ENCODE data around the gene ADAM12. TPM values are rescaled to one million over a fixed set of nuclear protein-coding genes. Genes with fewer than 3 reads are reported as not detected.

The ADAM12 gene
- polyA plus RNA-seq, 3 donors = 0.05 TPM; not detected in 2

DNA sequence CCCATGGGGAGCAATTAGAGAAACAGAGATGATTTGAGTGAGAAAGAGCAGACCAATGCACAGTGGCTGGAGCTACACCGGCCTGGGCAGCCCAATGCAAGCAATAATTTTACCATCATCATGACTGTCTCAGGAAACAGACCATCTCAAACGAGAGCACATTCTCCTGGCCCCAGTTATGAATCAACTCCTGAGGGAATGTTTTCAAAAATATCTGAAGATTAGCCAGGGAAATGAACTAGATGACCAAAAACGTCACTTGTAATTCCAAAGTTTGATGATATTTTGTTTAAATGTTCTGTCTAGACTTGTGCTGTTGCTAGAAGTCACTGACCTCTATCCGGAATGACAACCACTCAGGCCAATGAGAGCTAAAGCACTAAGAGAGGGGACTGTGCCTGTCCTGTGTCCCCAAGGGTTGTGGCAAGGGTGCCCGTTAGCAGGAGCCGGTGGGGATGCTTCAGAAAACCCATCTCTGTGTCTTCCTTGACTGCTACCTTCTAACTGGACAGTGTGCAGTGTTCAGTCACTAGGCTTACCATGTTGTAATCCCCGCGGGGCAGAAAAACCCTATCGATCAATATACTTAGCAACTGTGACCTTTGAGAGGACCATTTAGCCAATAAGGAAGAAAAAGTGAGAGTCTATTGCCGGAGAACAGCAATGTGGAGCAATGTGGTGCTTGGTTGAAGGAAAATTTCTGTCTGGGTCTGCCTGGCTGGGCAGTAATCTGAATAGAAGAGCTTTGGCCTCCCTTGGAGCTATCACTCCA, 202.4 kb downstream of the ADAM12 start:
- Mint-ChIP-seq H3K9me3 (peaks cover 0 to 5% (median 1%) of the 10 kb centered on the region in 7 donors), H3K27me3 (ENCODE audit: low read depth in 3 of 3) (peaks cover 10 to 16% (median 12%) of the 10 kb centered on the region in 3 donors), H3K4me1 (no peaks in the 10 kb centered on the region), H3K36me3 (no peaks in the 10 kb centered on the region), H3K4me3 (no peak overlapping the region), H3K27ac (no peak overlapping the region)
- Histone ChIP-seq H3K4me1 (ENCODE audit: control insufficient read depth in 1 of 2, insufficient read depth in 2 of 2, low read length in 2 of 2) (no peaks in the 10 kb centered on the region), H3K4me3 (replicated peaks in 1 of 3; ENCODE audit: low read depth in 2 of 3, low read length in 3 of 3) (no peak overlapping the region), H3K27ac (ENCODE audit: low read depth in 1 of 2, low read length in 2 of 2) (no peak overlapping the region), H3K9ac (ENCODE audit: insufficient read depth, low read length, poor library complexity, severe bottlenecking) (no peak overlapping the region), H2AFZ (ENCODE audit: insufficient read depth, low read depth, low read length, poor library complexity, severe bottlenecking) (no peak overlapping the region), H3K79me2 (ENCODE audit: insufficient read depth, low read length) (no peaks in the 10 kb centered on the region), H3K27me3 (ENCODE audit: control insufficient read depth in 2 of 2, insufficient read depth in 2 of 2, low read length in 2 of 2) (no peaks in the 10 kb centered on the region), H3K36me3 (replicated peaks in 1 of 2; ENCODE audit: control insufficient read depth in 1 of 2, insufficient read depth in 2 of 2, low read length in 2 of 2) (no peaks in the 10 kb centered on the region), H3K4me2 (replicated peaks; ENCODE audit: extremely low read depth, low read length, poor library complexity, severe bottlenecking) (no peak overlapping the region), H3K9me3 (replicated peaks in 1 of 2; ENCODE audit: control insufficient read depth in 1 of 2, insufficient read depth in 1 of 2, low read length in 2 of 2) (no peaks in the 10 kb centered on the region), H4K20me1 (ENCODE audit: insufficient read depth, low read length) (no peaks in the 10 kb centered on the region)
- WGBS (ENCODE audit: insufficient coverage) = 92% methylated on average over 5 of the region's 10 CpGs
- intact Hi-C loops (cut with micrococcal nuclease) = no loop called here
- TF ChIP-seq, protein P1, sequence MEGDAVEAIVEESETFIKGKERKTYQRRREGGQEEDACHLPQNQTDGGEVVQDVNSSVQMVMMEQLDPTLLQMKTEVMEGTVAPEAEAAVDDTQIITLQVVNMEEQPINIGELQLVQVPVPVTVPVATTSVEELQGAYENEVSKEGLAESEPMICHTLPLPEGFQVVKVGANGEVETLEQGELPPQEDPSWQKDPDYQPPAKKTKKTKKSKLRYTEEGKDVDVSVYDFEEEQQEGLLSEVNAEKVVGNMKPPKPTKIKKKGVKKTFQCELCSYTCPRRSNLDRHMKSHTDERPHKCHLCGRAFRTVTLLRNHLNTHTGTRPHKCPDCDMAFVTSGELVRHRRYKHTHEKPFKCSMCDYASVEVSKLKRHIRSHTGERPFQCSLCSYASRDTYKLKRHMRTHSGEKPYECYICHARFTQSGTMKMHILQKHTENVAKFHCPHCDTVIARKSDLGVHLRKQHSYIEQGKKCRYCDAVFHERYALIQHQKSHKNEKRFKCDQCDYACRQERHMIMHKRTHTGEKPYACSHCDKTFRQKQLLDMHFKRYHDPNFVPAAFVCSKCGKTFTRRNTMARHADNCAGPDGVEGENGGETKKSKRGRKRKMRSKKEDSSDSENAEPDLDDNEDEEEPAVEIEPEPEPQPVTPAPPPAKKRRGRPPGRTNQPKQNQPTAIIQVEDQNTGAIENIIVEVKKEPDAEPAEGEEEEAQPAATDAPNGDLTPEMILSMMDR (IDR thresholded peaks at IDR 0.05) = no peak
- no peak for DNase-seq

DNA sequence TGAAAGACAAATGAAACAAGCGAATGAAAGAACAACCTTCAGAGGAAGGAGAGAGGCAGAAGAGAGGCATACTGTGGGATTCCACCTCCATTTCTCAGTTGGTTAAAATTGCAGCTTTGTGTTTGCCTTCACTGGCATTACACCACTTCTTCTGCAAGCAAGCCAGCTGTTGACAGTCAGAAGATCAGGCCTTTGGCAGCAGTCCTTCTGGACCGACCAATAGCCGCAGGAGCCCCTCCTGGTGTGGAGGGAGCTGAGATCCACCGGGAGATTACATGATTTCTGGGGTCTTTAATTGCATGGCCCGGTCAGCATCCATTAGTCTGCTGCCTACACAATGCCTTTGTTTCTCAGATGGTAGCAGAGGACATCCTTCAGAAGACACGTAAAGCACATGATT, 206.7 kb downstream of the ADAM12 start:
- no peaks in the 10 kb centered on the region for H3K36me3 Mint-ChIP-seq
- 85% methylated on average over 5 of the region's 6 CpGs for WGBS (ENCODE audit: insufficient coverage)
- no peaks in the 10 kb centered on the region for H3K27me3 ChIP-seq (ENCODE audit: control insufficient read depth in 2 of 2, insufficient read depth in 2 of 2, low read length in 2 of 2)
- no peaks in the 10 kb centered on the region for H3K79me2 ChIP-seq (ENCODE audit: insufficient read depth, low read length)
- H3K4me1 ChIP-seq (ENCODE audit: control insufficient read depth in 1 of 2, insufficient read depth in 2 of 2, low read length in 2 of 2) = no peaks in the 10 kb centered on the region
- H3K9me3 Mint-ChIP-seq = peaks cover 0 to 1% (median 0%) of the 10 kb centered on the region in 7 donors
- no peaks in the 10 kb centered on the region for H3K9me3 ChIP-seq (replicated peaks in 1 of 2; ENCODE audit: control insufficient read depth in 1 of 2, insufficient read depth in 1 of 2, low read length in 2 of 2)
- no peak overlapping the region for H2AFZ ChIP-seq (ENCODE audit: insufficient read depth, low read depth, low read length, poor library complexity, severe bottlenecking)
- H3K4me3 Mint-ChIP-seq = no peak overlapping the region
- no peaks in the 10 kb centered on the region for H3K36me3 ChIP-seq (replicated peaks in 1 of 2; ENCODE audit: control insufficient read depth in 1 of 2, insufficient read depth in 2 of 2, low read length in 2 of 2)
- peaks cover 8% of the 10 kb centered on the region for H3K4me1 Mint-ChIP-seq
- no peak overlapping the region for H3K4me2 ChIP-seq (replicated peaks; ENCODE audit: extremely low read depth, low read length, poor library complexity, severe bottlenecking)
- H3K4me3 ChIP-seq (replicated peaks in 1 of 3; ENCODE audit: low read depth in 2 of 3, low read length in 3 of 3) = no peak overlapping the region
- no peak overlapping the region for H3K27ac Mint-ChIP-seq
- TF ChIP-seq, protein P1 (IDR thresholded peaks at IDR 0.05) = no peak
- intact Hi-C loops (cut with micrococcal nuclease) = no loop called here
- H3K27ac ChIP-seq (ENCODE audit: low read depth in 1 of 2, low read length in 2 of 2) = no peak overlapping the region
- DNase-seq = no peak
- peaks cover 6 to 16% (median 9%) of the 10 kb centered on the region in 3 donors for H3K27me3 Mint-ChIP-seq (ENCODE audit: low read depth in 3 of 3)
- no peak overlapping the region for H3K9ac ChIP-seq (ENCODE audit: insufficient read depth, low read length, poor library complexity, severe bottlenecking)
- no peaks in the 10 kb centered on the region for H4K20me1 ChIP-seq (ENCODE audit: insufficient read depth, low read length)
